HepG2 (cell line): ENCODE measurements around the gene SAMD4A. TPM values are rescaled to one million over a fixed set of nuclear protein-coding genes. Genes with fewer than 3 reads are reported as not detected.

Experiments
- DZIP1 ChIP-seq: sonication (generic); formaldehyde crosslinking; IDR thresholded peaks from 2 replicates; pipeline ENCODE4 v1.5.0; 2020; ENCODE audit warnings: mild to moderate bottlenecking, missing genetic modification reagents
- FOXO1 ChIP-seq: sonication (generic); formaldehyde crosslinking; IDR thresholded peaks from 2 replicates; pipeline ENCODE4 v1.4.0; 2020; ENCODE audit warnings: missing genetic modification reagents
- MLLT10 ChIP-seq: sonication (generic); formaldehyde crosslinking; IDR thresholded peaks from 2 replicates; pipeline ENCODE4 v1.4.0; 2020; ENCODE audit warnings: missing genetic modification reagents
- NRL ChIP-seq: sonication (generic); formaldehyde crosslinking; IDR thresholded peaks from 2 replicates; pipeline ENCODE4 v1.5.0; 2020; ENCODE audit warnings: missing genetic modification reagents, mild to moderate bottlenecking, moderate library complexity, borderline replicate concordance
- PHF21A ChIP-seq: sonication (generic); formaldehyde crosslinking; IDR thresholded peaks from 2 replicates; pipeline ENCODE4 v1.5.0; 2020; ENCODE audit warnings: mild to moderate bottlenecking, missing genetic modification reagents
- POGZ ChIP-seq: sonication (generic); formaldehyde crosslinking; IDR thresholded peaks from 2 replicates; pipeline ENCODE4 v1.4.0; 2020; ENCODE audit warnings: mild to moderate bottlenecking, missing genetic modification reagents
- POLR2A ChIP-seq, 2 experiments: IDR thresholded peaks; 2 replicates each; pipeline ENCODE4 v1.6.1; 2011; ENCODE audit warnings: low read depth in 2 of 2, low read length in 2 of 2, mild to moderate bottlenecking in 1 of 2, moderate library complexity in 1 of 2; ENCODE audit not compliant: insufficient read depth in 1 of 2
- RERE ChIP-seq: IDR thresholded peaks from 2 replicates; pipeline ENCODE4 v1.6.1; 2016; ENCODE audit warnings: low read depth, missing genetic modification reagents, missing compliant biosample characterization
- SKI ChIP-seq: fragments of 450-650 bp; IDR thresholded peaks from one replicate; pipeline ENCODE4 v1.6.1; 2018; ENCODE audit warnings: mild to moderate bottlenecking; ENCODE audit not compliant: partially characterized antibody
- ZFP41 ChIP-seq: sonication (generic); formaldehyde crosslinking; IDR thresholded peaks from 2 replicates; pipeline ENCODE4 v1.4.0; 2020; ENCODE audit warnings: mild to moderate bottlenecking, missing genetic modification reagents, borderline replicate concordance
- ZNF142 ChIP-seq: sonication (generic); formaldehyde crosslinking; IDR thresholded peaks from 2 replicates; pipeline ENCODE4 v1.4.0; 2020; ENCODE audit warnings: missing genetic modification reagents
- ZNF143 ChIP-seq: sonication (generic); formaldehyde crosslinking; IDR thresholded peaks from 2 replicates; pipeline ENCODE4 v1.4.0; 2020; ENCODE audit warnings: missing genetic modification reagents
- ZNF18 ChIP-seq: sonication (generic); formaldehyde crosslinking; IDR thresholded peaks from 2 replicates; pipeline ENCODE4 v1.8.0; 2022; ENCODE audit warnings: mild to moderate bottlenecking, missing genetic modification reagents; ENCODE audit not compliant: insufficient replicate concordance
- polyA plus RNA-seq, 8 experiments: library from polyadenylated mRNA; depleted of rRNA in 3 of 8; stranded (reverse) in 7 of 8; unstranded in 1 of 8; fragments of >200 nt; fragmentation: Illumina TruSeq in 4 of 8; extraction: Trizol in 4 of 8; gene quantifications; 2 replicates each; pipeline versions ENCODE4 v1.2.1 to v1.2.3, GENCODE V29; 2011 to 2016; ENCODE audit warnings: low read depth in 4 of 8, missing spikeins in 1 of 8, mixed read lengths in 1 of 8; ENCODE audit not compliant: insufficient read depth in 1 of 8
- total RNA-seq, 5 experiments: library from RNA; depleted of rRNA; stranded (reverse); fragments of >200 nt; fragmentation: Illumina TruSeq; extraction: Trizol; gene quantifications; 2 replicates each; pipeline ENCODE4 v1.2.3, GENCODE V29; 2016; ENCODE audit warnings: low read depth in 1 of 5

The SAMD4A gene
- total and polyA plus RNA-seq, 2 of the 13 experiments (the other 11 are each of a cell fraction or from before 2014, with no cell fraction given): 11.8 to 13.0 TPM

GRCh38 chr14:54637270-54638134 is 70.6 kb downstream of the SAMD4A start (continued):
- TF ChIP-seq ZNF142 (CRISPR knock-in tag) (no peak), SKI (no peak), RERE (CRISPR knock-in tag) (no peak), ZNF143 (CRISPR knock-in tag) (no peak), NRL (CRISPR knock-in tag) (no peak), PHF21A (CRISPR knock-in tag) (no peak), POGZ (no peak), ZFP41 (no peak), DZIP1 (CRISPR knock-in tag) (no peak), MLLT10 (CRISPR knock-in tag) (no peak), FOXO1 (CRISPR knock-in tag) (no peak), ZNF18 (no peak), POLR2A (IDR thresholded peaks at IDR 0.05; ENCODE audit: insufficient read depth in 1 of 2, low read depth in 2 of 2, low read length in 2 of 2) (no peak)
